Ovary (tissue), 3 donors: ENCODE data around the gene MYH15.

Source experiments
- EP300 ChIP-seq: sonication (generic); formaldehyde crosslinking; IDR thresholded peaks from one replicate; pipeline ENCODE4 v1.6.1; 2017; ENCODE audit warnings: antibody characterized with exemption
- POLR2A ChIP-seq: fragments of 450-650 bp; IDR thresholded peaks from one replicate; pipeline ENCODE4 v1.6.1; 2017; ENCODE audit warnings: antibody characterized with exemption, mild to moderate bottlenecking, moderate library complexity
- TF ChIP-seq, protein P1 (sequence below), 3 donors: fragments of 450-650 bp in 2 of 3; fragments of 200-600 bp in 1 of 3; IDR thresholded peaks; one replicate each; pipeline versions ENCODE4 v1.5.1 to v1.8.0; 2016 to 2022; ENCODE audit warnings: antibody characterized with exemption in 3 of 3, mild to moderate bottlenecking in 1 of 3
- donor health status: DM: no; HTN: no; CAD: no.

DNA sequence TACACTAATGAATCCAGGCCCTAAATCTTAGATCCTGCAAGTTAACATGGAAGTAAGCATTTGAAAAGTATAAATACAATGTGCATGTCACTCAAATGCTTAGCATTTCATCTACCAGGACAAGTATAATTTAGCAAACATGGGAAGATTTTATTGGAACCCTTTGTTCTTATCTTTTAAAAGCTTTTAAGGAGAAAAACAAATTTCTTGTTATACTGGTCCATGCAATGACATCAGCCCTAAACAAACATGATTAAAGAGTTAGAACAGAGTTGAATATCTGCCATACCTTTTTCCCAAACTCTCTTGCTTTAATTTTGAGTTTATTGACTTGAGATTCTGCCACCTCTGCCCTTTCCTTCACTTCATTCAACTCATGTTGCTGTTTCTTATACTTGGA lies 127.1 kb downstream of the MYH15 start:
- TF ChIP-seq, protein P1, sequence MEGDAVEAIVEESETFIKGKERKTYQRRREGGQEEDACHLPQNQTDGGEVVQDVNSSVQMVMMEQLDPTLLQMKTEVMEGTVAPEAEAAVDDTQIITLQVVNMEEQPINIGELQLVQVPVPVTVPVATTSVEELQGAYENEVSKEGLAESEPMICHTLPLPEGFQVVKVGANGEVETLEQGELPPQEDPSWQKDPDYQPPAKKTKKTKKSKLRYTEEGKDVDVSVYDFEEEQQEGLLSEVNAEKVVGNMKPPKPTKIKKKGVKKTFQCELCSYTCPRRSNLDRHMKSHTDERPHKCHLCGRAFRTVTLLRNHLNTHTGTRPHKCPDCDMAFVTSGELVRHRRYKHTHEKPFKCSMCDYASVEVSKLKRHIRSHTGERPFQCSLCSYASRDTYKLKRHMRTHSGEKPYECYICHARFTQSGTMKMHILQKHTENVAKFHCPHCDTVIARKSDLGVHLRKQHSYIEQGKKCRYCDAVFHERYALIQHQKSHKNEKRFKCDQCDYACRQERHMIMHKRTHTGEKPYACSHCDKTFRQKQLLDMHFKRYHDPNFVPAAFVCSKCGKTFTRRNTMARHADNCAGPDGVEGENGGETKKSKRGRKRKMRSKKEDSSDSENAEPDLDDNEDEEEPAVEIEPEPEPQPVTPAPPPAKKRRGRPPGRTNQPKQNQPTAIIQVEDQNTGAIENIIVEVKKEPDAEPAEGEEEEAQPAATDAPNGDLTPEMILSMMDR (IDR thresholded peaks at IDR 0.05), result no peak
- TF ChIP-seq POLR2A, result no peak
- no peak for TF ChIP-seq EP300
